Measurements from ENCODE around the gene ANO6. TPM values are rescaled to one million over a fixed set of nuclear protein-coding genes. Genes with fewer than 3 reads are reported as not detected.
"Not testable (repeated sequence)": the region's sequence is repeated elsewhere in the genome, so short reads cannot be mapped to it uniquely, and the experiment has no call there.

ANO6 gene
- total RNA-seq, 1 donor from 2014 or later: 64.1 TPM

DNA sequence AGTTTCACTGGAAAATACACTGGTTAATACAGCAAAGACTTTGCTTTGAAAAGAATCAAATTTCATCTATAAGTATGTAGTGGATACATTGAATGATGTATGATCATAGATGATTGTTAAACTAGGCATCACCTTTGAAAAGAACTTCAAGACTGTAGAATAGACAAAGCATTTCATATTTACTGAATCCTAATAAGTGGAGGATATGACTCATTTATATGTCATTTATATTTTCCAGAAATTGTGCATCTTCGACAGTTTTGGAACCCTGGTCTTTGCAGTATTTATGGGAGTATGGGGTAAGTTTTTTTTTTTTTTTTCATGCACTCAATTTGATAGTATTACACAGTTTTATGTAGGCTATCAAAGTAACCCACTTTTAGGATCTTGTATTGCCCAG lies 161.9 kb downstream of the ANO6 start:
- intact Hi-C loops (cut with DNase I): no loop called here
- TF ChIP-seq, protein P1, sequence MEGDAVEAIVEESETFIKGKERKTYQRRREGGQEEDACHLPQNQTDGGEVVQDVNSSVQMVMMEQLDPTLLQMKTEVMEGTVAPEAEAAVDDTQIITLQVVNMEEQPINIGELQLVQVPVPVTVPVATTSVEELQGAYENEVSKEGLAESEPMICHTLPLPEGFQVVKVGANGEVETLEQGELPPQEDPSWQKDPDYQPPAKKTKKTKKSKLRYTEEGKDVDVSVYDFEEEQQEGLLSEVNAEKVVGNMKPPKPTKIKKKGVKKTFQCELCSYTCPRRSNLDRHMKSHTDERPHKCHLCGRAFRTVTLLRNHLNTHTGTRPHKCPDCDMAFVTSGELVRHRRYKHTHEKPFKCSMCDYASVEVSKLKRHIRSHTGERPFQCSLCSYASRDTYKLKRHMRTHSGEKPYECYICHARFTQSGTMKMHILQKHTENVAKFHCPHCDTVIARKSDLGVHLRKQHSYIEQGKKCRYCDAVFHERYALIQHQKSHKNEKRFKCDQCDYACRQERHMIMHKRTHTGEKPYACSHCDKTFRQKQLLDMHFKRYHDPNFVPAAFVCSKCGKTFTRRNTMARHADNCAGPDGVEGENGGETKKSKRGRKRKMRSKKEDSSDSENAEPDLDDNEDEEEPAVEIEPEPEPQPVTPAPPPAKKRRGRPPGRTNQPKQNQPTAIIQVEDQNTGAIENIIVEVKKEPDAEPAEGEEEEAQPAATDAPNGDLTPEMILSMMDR (IDR thresholded peaks at IDR 0.05): no peak
- no peaks in the 10 kb centered on the region for H3K4me1 ChIP-seq

DNA sequence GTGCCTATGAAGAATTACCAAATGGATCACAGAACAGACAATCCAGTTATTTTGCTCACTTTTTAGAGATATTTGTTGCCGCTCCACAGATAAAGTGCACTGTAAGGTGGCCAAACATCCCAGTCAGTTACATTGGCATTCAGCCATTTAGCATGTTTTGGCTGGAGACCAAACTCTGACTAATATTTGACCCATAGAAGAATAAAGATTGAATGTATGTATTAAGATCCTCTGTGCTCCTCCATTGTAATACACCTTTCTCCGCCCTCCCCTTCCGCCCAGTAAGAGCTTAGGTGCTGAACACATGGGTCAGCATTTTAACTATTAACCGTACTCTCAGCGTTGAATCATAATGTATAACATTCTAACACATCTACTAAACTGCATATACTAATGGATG lies 163.4 kb downstream of the ANO6 start:
- intact Hi-C loops (cut with DNase I): no loop called here
- no peaks in the 10 kb centered on the region for H3K27me3 ChIP-seq (ENCODE audit: low read depth)
- DNase-seq (no peak), ATAC-seq (no peak)
- H3K4me1 ChIP-seq: no peaks in the 10 kb centered on the region
- no peak overlapping the region for H3K4me3 ChIP-seq
- no peaks in the 10 kb centered on the region for H3K9me3 ChIP-seq
- H3K36me3 ChIP-seq: peaks cover 53% of the 10 kb centered on the region
- H3K27ac ChIP-seq: no peak overlapping the region
- TF ChIP-seq, protein P1 (IDR thresholded peaks at IDR 0.05): no peak

More for the DNA sequence above, 161.9 kb downstream of the ANO6 start:
- Histone ChIP-seq H3K27me3 (ENCODE audit: low read depth) (no peaks in the 10 kb centered on the region), H3K36me3 (peaks cover 38% of the 10 kb centered on the region), H3K4me3 (no peak overlapping the region), H3K27ac (no peak overlapping the region), H3K9me3 (no peaks in the 10 kb centered on the region)
- no peak for DNase-seq
- ATAC-seq: no peak

DNA sequence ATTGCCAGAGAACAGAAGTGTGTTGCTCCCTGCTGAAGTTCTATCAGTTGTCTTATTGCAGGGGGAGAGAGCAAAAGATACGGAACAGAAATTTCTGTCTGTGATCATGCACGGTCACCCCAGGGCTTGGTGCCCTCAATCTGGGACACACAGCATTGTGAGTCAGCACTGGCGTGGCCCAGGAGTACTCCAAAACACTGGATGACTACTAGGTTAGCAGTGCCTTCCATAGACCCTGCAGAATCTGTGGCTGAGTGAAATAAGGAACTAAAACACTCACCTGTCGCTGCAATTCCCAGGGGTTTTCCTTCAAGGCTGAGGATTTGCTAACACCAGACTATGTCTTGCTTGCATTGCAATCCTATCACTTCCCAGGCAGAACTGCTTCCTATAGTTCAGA lies 165.5 kb downstream of the ANO6 start:
- no peak overlapping the region for H3K4me3 ChIP-seq
- no peak for ATAC-seq
- H3K9me3 ChIP-seq: no peaks in the 10 kb centered on the region
- H3K27ac ChIP-seq: no peak overlapping the region
- H3K4me1 ChIP-seq: no peaks in the 10 kb centered on the region
- intact Hi-C loops (cut with DNase I): loop anchor here (10.0 kb wide), 1 partner anchor 197 kb away; no protein-coding TSS in a partner anchor
- no peak for DNase-seq
- TF ChIP-seq, protein P1 (IDR thresholded peaks at IDR 0.05): no peak
- no peaks in the 10 kb centered on the region for H3K27me3 ChIP-seq (ENCODE audit: low read depth)
- H3K36me3 ChIP-seq: peaks cover 72% of the 10 kb centered on the region

DNA sequence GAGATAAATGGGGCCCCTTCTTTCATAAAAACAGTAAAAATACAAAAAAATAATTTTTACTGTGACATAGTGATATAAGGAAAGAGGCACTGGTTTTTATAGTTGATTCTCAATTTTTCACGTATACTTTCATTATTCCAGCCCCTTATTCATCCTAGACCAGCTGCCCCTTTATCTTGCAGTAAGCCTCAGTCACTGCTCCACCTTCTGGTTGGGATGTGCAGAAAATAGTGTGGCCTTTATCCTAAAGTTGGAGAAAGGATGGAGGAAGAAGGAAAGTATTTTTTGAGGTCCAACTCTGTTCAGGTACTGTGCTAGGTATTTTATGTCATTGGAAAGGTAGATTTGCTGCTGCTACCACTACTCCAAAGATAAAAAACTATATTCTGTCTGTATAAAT lies 172.7 kb downstream of the ANO6 start:
- H3K27me3 ChIP-seq (ENCODE audit: low read depth): no peaks in the 10 kb centered on the region
- intact Hi-C loops (cut with DNase I): loop anchor here (10.0 kb wide), 1 partner anchor 204 kb away; no protein-coding TSS in a partner anchor
- no peaks in the 10 kb centered on the region for H3K9me3 ChIP-seq
- H3K27ac ChIP-seq: no peak overlapping the region
- H3K4me1 ChIP-seq: no peaks in the 10 kb centered on the region
- DNase-seq (no peak), ATAC-seq (peak in 1 of 2 donors; percentile 51)
- H3K4me3 ChIP-seq: no peak overlapping the region
- TF ChIP-seq, protein P1 (IDR thresholded peaks at IDR 0.05): peak; percentile 54
- H3K36me3 ChIP-seq: peaks cover 64% of the 10 kb centered on the region

DNA sequence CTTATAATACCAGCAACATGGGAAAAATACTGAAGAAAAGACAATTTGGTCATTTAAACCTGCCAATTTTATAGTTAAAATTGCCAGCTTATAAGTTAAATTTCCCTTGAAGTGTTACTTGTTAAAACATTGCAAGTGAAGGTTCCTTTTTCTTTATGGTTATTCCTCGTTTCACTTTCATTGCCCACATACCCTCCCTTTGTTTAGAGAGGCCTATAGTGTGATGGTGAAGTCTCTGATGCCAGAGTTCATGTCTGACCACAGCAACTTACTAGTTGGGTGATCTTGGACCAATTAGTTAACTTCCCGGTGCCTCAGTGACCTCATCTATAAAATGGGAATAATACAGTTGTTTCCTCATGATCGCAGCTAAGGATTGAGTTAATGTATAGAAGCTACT lies 173.5 kb downstream of the ANO6 start:
- intact Hi-C loops (cut with DNase I): loop anchor here (10.0 kb wide), 1 partner anchor 205 kb away; no protein-coding TSS in a partner anchor
- H3K27ac ChIP-seq: no peak overlapping the region
- H3K9me3 ChIP-seq: no peaks in the 10 kb centered on the region
- H3K4me1 ChIP-seq: no peaks in the 10 kb centered on the region
- DNase-seq (no peak), ATAC-seq (no peak)
- H3K4me3 ChIP-seq: no peak overlapping the region
- TF ChIP-seq, protein P1 (IDR thresholded peaks at IDR 0.05): no peak
- no peaks in the 10 kb centered on the region for H3K27me3 ChIP-seq (ENCODE audit: low read depth)
- peaks cover 55% of the 10 kb centered on the region for H3K36me3 ChIP-seq

DNA sequence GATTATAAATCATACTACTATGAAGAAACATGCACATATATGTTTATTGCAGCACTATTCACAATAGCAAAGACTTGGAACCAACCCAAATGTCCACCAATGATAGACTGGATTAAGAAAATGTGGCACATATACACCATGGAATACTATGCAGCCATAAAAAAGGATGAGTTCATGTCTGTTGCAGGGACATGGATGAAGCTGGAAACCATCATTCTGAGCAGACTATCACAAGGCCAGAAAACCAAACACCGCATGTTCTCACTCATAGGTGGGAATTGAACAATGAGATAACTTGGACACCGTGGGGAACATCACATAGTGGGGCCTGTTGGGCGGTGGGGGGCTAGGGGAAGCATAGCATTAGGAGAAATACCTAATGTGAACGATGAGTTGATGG lies 181.6 kb downstream of the ANO6 start:
- H3K4me1 ChIP-seq; DNase-seq; H3K27me3 ChIP-seq (ENCODE audit: low read depth); H3K27ac ChIP-seq; intact Hi-C loops (cut with DNase I); ATAC-seq; H3K4me3 ChIP-seq: not testable (repeated sequence)
- H3K9me3 ChIP-seq: peaks cover 13% of the 10 kb centered on the region
- H3K36me3 ChIP-seq: peaks cover 25% of the 10 kb centered on the region

Measured in lower lobe of right lung (tissue), 2 donors.